K562 (cell line): ENCODE data around the gene UBR4. TPM values are rescaled to one million over a fixed set of nuclear protein-coding genes. Genes with fewer than 3 reads are reported as not detected.

Experiments used
- BRD9 ChIP-seq: fragments of 450-650 bp; IDR thresholded peaks from 2 replicates; pipeline ENCODE4 v1.6.1; 2018; ENCODE audit warnings: low read depth; ENCODE audit not compliant: partially characterized antibody
- CTBP1 ChIP-seq: fragments of 450-650 bp; IDR thresholded peaks from 2 replicates; pipeline ENCODE4 v1.6.1; 2016; ENCODE audit warnings: borderline replicate concordance
- FOXP1 ChIP-seq: sonication (generic); formaldehyde crosslinking; IDR thresholded peaks from 2 replicates; pipeline ENCODE4 v1.8.0; 2022; ENCODE audit warnings: mild to moderate bottlenecking, missing genetic modification reagents
- ILK ChIP-seq: fragments of 450-650 bp; IDR thresholded peaks from 2 replicates; pipeline ENCODE4 v1.6.1; 2016; ENCODE audit warnings: missing genetic modification characterization, low read depth, mild to moderate bottlenecking, missing compliant biosample characterization, moderate library complexity, borderline replicate concordance
- NFRKB ChIP-seq: fragments of 450-650 bp; IDR thresholded peaks from 2 replicates; pipeline ENCODE4 v1.6.1; 2016; ENCODE audit warnings: low read depth
- NKRF ChIP-seq: fragments of 450-650 bp; IDR thresholded peaks from 2 replicates; pipeline ENCODE4 v1.6.1; 2016; ENCODE audit warnings: borderline replicate concordance
- NR4A1 ChIP-seq, 2 experiments: fragments of 250-450 bp in 1 of 2; fragments of 450-650 bp in 1 of 2; sonication (Bioruptor Pico) in 1 of 2; IDR thresholded peaks; 2 replicates each; pipeline versions ENCODE4 v1.4.0 to v1.6.1; 2016 to 2020; ENCODE audit warnings: mild to moderate bottlenecking in 2 of 2, missing compliant biosample characterization in 1 of 2, missing genetic modification characterization in 1 of 2, moderate library complexity in 1 of 2
- PBX2 ChIP-seq, 2 experiments: IDR thresholded peaks in 1 of 2; conservative IDR thresholded peaks in 1 of 2; 2 replicates each; pipeline ENCODE4 v1.6.1; 2016; ENCODE audit warnings: low read depth in 2 of 2, mild to moderate bottlenecking in 1 of 2, missing compliant biosample characterization in 1 of 2, missing genetic modification characterization in 1 of 2, moderate library complexity in 1 of 2
- RBM14 ChIP-seq: fragments of 200-400 bp; formaldehyde crosslinking; IDR thresholded peaks from 2 replicates; pipeline ENCODE4 v1.6.1; 2018; ENCODE audit warnings: low read depth, mild to moderate bottlenecking, low read length, moderate library complexity, borderline replicate concordance; ENCODE audit not compliant: insufficient read depth
- TFE3 ChIP-seq: fragments of 450-650 bp; formaldehyde crosslinking; IDR thresholded peaks from 2 replicates; pipeline ENCODE4 v1.4.0; 2020; ENCODE audit warnings: mild to moderate bottlenecking, mixed read lengths
- XRCC3 ChIP-seq: fragments of 450-650 bp; IDR thresholded peaks from 2 replicates; pipeline ENCODE4 v1.6.1; 2017; ENCODE audit warnings: mild to moderate bottlenecking, moderate library complexity
- polyA plus RNA-seq, 8 experiments: library from polyadenylated mRNA; depleted of rRNA in 4 of 8; stranded (reverse) in 5 of 8; unstranded in 3 of 8; fragments of >200 nt; fragmentation: Nextera tagmentation in 2 of 8; fragmentation: Illumina TruSeq in 1 of 8; extraction: Ambion mirVana in 2 of 8; extraction: Trizol in 1 of 8; gene quantifications; 2 replicates each; pipeline versions ENCODE4 v1.2.1 to v1.2.3, GENCODE V29; 2011 to 2014; ENCODE audit warnings: inconsistent platforms in 1 of 8, missing spikeins in 1 of 8
- total RNA-seq, 7 experiments: library from RNA; depleted of rRNA in 6 of 7; stranded (reverse); fragments of >200 nt in 6 of 7; fragmentation: Illumina TruSeq in 2 of 7; extraction: Trizol in 2 of 7; gene quantifications; 2 replicates each; pipeline versions ENCODE4 v1.2.1 to v1.2.3, GENCODE V29; 2011 to 2021; ENCODE audit warnings: low replicate concordance in 1 of 7
- TF ChIP-seq, protein P1 (sequence below): fragments of 250-450 bp; sonication (Bioruptor Pico); IDR thresholded peaks from 2 replicates; pipeline ENCODE4 v1.4.0; 2020; ENCODE audit warnings: mild to moderate bottlenecking, moderate library complexity, borderline replicate concordance
- TF ChIP-seq, protein P2 (sequence below): sonication (generic); formaldehyde crosslinking; IDR thresholded peaks from 2 replicates; pipeline ENCODE4 v1.8.0; 2022; ENCODE audit warnings: mild to moderate bottlenecking, missing genetic modification reagents

UBR4 gene
- total and polyA plus RNA-seq, 9 of the 15 experiments (the other 6 are each of a cell fraction or from before 2014, with no cell fraction given) = 55.4 to 277 (median 123) TPM

- TF ChIP-seq NR4A1 (CRISPR knock-in tag; IDR thresholded peaks at IDR 0.05) (no peak), NR4A1 (tag; IDR thresholded peaks at IDR 0.05) (peak; percentile 64; the same call in 1 of the 2 replicates), BRD9 (no peak), ILK (tag) (no peak), NKRF (peak; percentile 77), RBM14 (no peak), PBX2 (CRISPR knock-in tag; IDR thresholded peaks at IDR 0.05; ENCODE audit: low read depth) (no peak), PBX2 (tag; conservative IDR thresholded peaks at IDR 0.05; ENCODE audit: low read depth) (no peak), CTBP1 (peak; percentile 85), NFRKB (peak; percentile 87), XRCC3 (no peak), TFE3 (CRISPR knock-in tag) (no peak), FOXP1 (CRISPR knock-in tag) (peak; percentile 93; the same call in 1 of the 2 replicates)
- TF ChIP-seq, protein P1, sequence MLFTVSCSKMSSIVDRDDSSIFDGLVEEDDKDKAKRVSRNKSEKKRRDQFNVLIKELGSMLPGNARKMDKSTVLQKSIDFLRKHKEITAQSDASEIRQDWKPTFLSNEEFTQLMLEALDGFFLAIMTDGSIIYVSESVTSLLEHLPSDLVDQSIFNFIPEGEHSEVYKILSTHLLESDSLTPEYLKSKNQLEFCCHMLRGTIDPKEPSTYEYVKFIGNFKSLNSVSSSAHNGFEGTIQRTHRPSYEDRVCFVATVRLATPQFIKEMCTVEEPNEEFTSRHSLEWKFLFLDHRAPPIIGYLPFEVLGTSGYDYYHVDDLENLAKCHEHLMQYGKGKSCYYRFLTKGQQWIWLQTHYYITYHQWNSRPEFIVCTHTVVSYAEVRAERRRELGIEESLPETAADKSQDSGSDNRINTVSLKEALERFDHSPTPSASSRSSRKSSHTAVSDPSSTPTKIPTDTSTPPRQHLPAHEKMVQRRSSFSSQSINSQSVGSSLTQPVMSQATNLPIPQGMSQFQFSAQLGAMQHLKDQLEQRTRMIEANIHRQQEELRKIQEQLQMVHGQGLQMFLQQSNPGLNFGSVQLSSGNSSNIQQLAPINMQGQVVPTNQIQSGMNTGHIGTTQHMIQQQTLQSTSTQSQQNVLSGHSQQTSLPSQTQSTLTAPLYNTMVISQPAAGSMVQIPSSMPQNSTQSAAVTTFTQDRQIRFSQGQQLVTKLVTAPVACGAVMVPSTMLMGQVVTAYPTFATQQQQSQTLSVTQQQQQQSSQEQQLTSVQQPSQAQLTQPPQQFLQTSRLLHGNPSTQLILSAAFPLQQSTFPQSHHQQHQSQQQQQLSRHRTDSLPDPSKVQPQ (CRISPR knock-in tag) = no peak; the same call in 1 of the 2 replicates
- TF ChIP-seq, protein P2, sequence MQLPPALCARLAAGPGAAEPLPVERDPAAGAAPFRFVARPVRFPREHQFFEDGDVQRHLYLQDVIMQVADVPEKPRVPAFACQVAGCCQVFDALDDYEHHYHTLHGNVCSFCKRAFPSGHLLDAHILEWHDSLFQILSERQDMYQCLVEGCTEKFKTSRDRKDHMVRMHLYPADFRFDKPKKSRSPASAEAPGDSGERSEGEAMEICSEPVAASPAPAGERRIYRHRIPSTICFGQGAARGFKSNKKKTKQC (CRISPR knock-in tag) = peak; percentile 68
Observed at GRCh38 chr1:19209990-19210771, at the start of gene UBR4 (continued).
